Measurements from ENCODE around the gene TRMO.

DNA sequence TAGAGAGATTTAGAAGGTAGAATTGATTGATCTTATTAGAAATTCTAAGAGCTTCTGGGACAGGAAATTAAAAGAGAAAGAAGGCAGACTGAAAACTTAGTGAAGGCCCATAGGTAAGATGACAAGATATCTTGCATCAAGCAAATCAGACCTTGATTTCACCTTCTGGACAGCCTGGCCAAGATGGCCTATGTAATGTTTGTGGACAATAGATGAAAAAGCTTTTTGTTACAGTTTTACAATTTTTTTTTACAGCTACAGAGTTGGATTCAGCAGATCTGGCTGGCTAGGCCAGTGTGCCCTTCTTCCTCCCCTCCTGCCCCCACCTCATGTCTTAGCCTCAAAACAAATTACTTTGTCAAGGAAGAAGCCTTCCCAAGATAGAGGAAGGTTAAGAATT lies 37.3 kb upstream of the TRMO start:
- TF ChIP-seq SIN3A (IDR thresholded peaks at IDR 0.05; ENCODE audit: borderline replicate concordance, insufficient read depth, low read length) (no peak), POLR2AphosphoS5 (IDR thresholded peaks at IDR 0.05; ENCODE audit: low read depth, low read length) (no peak), TAF1 (IDR thresholded peaks at IDR 0.05; ENCODE audit: borderline replicate concordance, insufficient read depth, low read length) (no peak), FOXP2 (optimal IDR thresholded peaks at IDR 0.05; ENCODE audit: borderline replicate concordance, extremely low read depth, extremely low read length, insufficient read depth) (no peak)
- TF ChIP-seq, protein P1, sequence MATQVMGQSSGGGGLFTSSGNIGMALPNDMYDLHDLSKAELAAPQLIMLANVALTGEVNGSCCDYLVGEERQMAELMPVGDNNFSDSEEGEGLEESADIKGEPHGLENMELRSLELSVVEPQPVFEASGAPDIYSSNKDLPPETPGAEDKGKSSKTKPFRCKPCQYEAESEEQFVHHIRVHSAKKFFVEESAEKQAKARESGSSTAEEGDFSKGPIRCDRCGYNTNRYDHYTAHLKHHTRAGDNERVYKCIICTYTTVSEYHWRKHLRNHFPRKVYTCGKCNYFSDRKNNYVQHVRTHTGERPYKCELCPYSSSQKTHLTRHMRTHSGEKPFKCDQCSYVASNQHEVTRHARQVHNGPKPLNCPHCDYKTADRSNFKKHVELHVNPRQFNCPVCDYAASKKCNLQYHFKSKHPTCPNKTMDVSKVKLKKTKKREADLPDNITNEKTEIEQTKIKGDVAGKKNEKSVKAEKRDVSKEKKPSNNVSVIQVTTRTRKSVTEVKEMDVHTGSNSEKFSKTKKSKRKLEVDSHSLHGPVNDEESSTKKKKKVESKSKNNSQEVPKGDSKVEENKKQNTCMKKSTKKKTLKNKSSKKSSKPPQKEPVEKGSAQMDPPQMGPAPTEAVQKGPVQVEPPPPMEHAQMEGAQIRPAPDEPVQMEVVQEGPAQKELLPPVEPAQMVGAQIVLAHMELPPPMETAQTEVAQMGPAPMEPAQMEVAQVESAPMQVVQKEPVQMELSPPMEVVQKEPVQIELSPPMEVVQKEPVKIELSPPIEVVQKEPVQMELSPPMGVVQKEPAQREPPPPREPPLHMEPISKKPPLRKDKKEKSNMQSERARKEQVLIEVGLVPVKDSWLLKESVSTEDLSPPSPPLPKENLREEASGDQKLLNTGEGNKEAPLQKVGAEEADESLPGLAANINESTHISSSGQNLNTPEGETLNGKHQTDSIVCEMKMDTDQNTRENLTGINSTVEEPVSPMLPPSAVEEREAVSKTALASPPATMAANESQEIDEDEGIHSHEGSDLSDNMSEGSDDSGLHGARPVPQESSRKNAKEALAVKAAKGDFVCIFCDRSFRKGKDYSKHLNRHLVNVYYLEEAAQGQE (IDR thresholded peaks at IDR 0.05; ENCODE audit: insufficient read depth in 1 of 2, low read depth in 2 of 2, low read length in 2 of 2): no peak
